Measurements from ENCODE around the gene SMCHD1. TPM values are rescaled to one million over a fixed set of nuclear protein-coding genes. Genes with fewer than 3 reads are reported as not detected.

SMCHD1 gene
- total RNA-seq, 2 donors from 2014 or later, result 61.8 to 72.5 TPM

DNA sequence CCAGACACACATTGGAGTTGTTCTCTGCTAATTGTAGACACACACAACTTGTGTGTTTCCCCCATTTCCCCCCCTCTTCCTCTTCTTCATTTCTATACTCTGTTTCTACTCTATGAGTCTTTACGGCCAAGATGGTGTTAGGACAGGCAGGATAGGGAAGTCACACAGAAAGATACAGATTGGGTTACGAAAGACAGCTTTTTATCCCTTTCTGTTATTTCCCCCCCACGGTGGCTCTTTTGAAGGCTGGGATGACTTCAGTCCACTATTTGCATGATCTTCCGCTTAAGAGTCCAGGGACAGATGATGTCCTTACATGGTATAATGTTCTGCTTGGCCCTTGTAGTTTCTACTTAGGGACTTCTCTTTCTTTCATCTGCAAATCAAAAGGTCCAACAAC lies 189.6 kb downstream of the SMCHD1 start:
- Mint-ChIP-seq H3K9me3 (no peaks in the 10 kb centered on the region), H3K27me3 (ENCODE audit: insufficient read depth) (peaks cover 59% of the 10 kb centered on the region), H3K4me3 (no peak overlapping the region), H3K4me1 (peaks cover 13% of the 10 kb centered on the region), H3K27ac (no peak overlapping the region), H3K36me3 (ENCODE audit: low read depth) (no peaks in the 10 kb centered on the region)
- H3K4me1 ChIP-seq (ENCODE audit: control insufficient read depth, insufficient read depth, low read length), result peaks cover 2% of the 10 kb centered on the region
- H3K4me3 ChIP-seq (ENCODE audit: low read length), result no peak overlapping the region
- no peak for DNase-seq
- H3K27me3 ChIP-seq (ENCODE audit: control insufficient read depth, insufficient read depth, low read length, poor library complexity, severe bottlenecking), result peaks cover 54% of the 10 kb centered on the region
- TF ChIP-seq, protein P1, sequence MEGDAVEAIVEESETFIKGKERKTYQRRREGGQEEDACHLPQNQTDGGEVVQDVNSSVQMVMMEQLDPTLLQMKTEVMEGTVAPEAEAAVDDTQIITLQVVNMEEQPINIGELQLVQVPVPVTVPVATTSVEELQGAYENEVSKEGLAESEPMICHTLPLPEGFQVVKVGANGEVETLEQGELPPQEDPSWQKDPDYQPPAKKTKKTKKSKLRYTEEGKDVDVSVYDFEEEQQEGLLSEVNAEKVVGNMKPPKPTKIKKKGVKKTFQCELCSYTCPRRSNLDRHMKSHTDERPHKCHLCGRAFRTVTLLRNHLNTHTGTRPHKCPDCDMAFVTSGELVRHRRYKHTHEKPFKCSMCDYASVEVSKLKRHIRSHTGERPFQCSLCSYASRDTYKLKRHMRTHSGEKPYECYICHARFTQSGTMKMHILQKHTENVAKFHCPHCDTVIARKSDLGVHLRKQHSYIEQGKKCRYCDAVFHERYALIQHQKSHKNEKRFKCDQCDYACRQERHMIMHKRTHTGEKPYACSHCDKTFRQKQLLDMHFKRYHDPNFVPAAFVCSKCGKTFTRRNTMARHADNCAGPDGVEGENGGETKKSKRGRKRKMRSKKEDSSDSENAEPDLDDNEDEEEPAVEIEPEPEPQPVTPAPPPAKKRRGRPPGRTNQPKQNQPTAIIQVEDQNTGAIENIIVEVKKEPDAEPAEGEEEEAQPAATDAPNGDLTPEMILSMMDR (conservative IDR thresholded peaks at IDR 0.05), result no peak
- no peak overlapping the region for H3K27ac ChIP-seq (ENCODE audit: low read depth, low read length)
- no peak overlapping the region for H3K9ac ChIP-seq (ENCODE audit: extremely low read depth, low read length, poor library complexity, severe bottlenecking)
- WGBS, 2 experiments (ENCODE audit: insufficient coverage in 1 of 2, insufficient read length in 1 of 2), result 70 to 87% methylated on average over 3 to 4 of the region's 4 CpGs
- no peaks in the 10 kb centered on the region for H3K9me3 ChIP-seq (ENCODE audit: control insufficient read depth, low read length)
- H3K36me3 ChIP-seq (ENCODE audit: control insufficient read depth, insufficient read depth, low read length), result no peaks in the 10 kb centered on the region

- H3K36me3 ChIP-seq (ENCODE audit: control insufficient read depth, insufficient read depth, low read length), result no peaks in the 10 kb centered on the region
- H3K9ac ChIP-seq (ENCODE audit: extremely low read depth, low read length, poor library complexity, severe bottlenecking), result peak within 1 kb of the TSS; percentile 42
- Mint-ChIP-seq H3K9me3 (no peaks in the 10 kb centered on the region), H3K27ac (no peak within 1 kb of the TSS), H3K36me3 (ENCODE audit: low read depth) (no peaks in the 10 kb centered on the region), H3K4me1 (peaks cover 13% of the 10 kb centered on the region), H3K4me3 (peak within 1 kb of the TSS; percentile 67), H3K27me3 (ENCODE audit: insufficient read depth) (peaks cover 65% of the 10 kb centered on the region)
- no peak within 1 kb of the TSS for H3K27ac ChIP-seq (ENCODE audit: low read depth, low read length)
- H3K4me1 ChIP-seq (ENCODE audit: control insufficient read depth, insufficient read depth, low read length), result peaks cover 2% of the 10 kb centered on the region
- TF ChIP-seq, protein P1 (conservative IDR thresholded peaks at IDR 0.05), result no peak
- peak; percentile 88 for DNase-seq
- peak within 1 kb of the TSS; percentile 81 for H3K4me3 ChIP-seq (ENCODE audit: low read length)
- peaks cover 54% of the 10 kb centered on the region for H3K27me3 ChIP-seq (ENCODE audit: control insufficient read depth, insufficient read depth, low read length, poor library complexity, severe bottlenecking)
- 0 to 1% methylated on average over 18 to 79 of the region's 80 CpGs for WGBS, 2 experiments (ENCODE audit: insufficient coverage in 1 of 2, insufficient read length in 1 of 2)
- H3K9me3 ChIP-seq (ENCODE audit: control insufficient read depth, low read length), result no peaks in the 10 kb centered on the region
Observed at GRCh38 chr18:2846636-2847316, 191.2 kb downstream of the SMCHD1 start, which contains the start of gene EMILIN2. EMILIN2 (plus strand) TSS chr18:2847006; CDS start chr18:2847189, 183 bp downstream.

GRCh38 chr18:2847317-2848246 lies 192.1 kb downstream of the SMCHD1 start:
- H3K27ac Mint-ChIP-seq, result no peak overlapping the region
- no peaks in the 10 kb centered on the region for H3K9me3 Mint-ChIP-seq
- Histone ChIP-seq H3K27me3 (ENCODE audit: control insufficient read depth, insufficient read depth, low read length, poor library complexity, severe bottlenecking) (peaks cover 54% of the 10 kb centered on the region), H3K27ac (ENCODE audit: low read depth, low read length) (no peak overlapping the region), H3K9ac (ENCODE audit: extremely low read depth, low read length, poor library complexity, severe bottlenecking) (peak overlapping the region; percentile 35), H3K4me1 (ENCODE audit: control insufficient read depth, insufficient read depth, low read length) (peaks cover 2% of the 10 kb centered on the region), H3K36me3 (ENCODE audit: control insufficient read depth, insufficient read depth, low read length) (no peaks in the 10 kb centered on the region), H3K9me3 (ENCODE audit: control insufficient read depth, low read length) (no peaks in the 10 kb centered on the region), H3K4me3 (ENCODE audit: low read length) (peak overlapping the region; percentile 81)
- H3K4me1 Mint-ChIP-seq, result peaks cover 13% of the 10 kb centered on the region
- H3K36me3 Mint-ChIP-seq (ENCODE audit: low read depth), result no peaks in the 10 kb centered on the region
- 0 to 2% methylated on average over 37 to 80 of the region's 80 CpGs for WGBS, 2 experiments (ENCODE audit: insufficient coverage in 1 of 2, insufficient read length in 1 of 2)
- H3K27me3 Mint-ChIP-seq (ENCODE audit: insufficient read depth), result peaks cover 65% of the 10 kb centered on the region
- peak overlapping the region; percentile 67 for H3K4me3 Mint-ChIP-seq
- TF ChIP-seq, protein P1 (conservative IDR thresholded peaks at IDR 0.05), result no peak
- peak; percentile 75 for DNase-seq
